Activated CD8-positive, alpha-beta memory T cell treated with anti-CD3 and anti-CD28 coated beads for 24 hours (primary cell): ENCODE data around the gene SLC37A1.
"Not testable (repeated sequence)": the region's sequence is repeated elsewhere in the genome, so short reads cannot be mapped to it uniquely, and the experiment has no call there.

ENCODE experiments used
- DNase-seq: peaks from one replicate; pipeline ENCODE4 v3.0.0-alpha.2; 2020

SLC37A1 gene

DNA sequence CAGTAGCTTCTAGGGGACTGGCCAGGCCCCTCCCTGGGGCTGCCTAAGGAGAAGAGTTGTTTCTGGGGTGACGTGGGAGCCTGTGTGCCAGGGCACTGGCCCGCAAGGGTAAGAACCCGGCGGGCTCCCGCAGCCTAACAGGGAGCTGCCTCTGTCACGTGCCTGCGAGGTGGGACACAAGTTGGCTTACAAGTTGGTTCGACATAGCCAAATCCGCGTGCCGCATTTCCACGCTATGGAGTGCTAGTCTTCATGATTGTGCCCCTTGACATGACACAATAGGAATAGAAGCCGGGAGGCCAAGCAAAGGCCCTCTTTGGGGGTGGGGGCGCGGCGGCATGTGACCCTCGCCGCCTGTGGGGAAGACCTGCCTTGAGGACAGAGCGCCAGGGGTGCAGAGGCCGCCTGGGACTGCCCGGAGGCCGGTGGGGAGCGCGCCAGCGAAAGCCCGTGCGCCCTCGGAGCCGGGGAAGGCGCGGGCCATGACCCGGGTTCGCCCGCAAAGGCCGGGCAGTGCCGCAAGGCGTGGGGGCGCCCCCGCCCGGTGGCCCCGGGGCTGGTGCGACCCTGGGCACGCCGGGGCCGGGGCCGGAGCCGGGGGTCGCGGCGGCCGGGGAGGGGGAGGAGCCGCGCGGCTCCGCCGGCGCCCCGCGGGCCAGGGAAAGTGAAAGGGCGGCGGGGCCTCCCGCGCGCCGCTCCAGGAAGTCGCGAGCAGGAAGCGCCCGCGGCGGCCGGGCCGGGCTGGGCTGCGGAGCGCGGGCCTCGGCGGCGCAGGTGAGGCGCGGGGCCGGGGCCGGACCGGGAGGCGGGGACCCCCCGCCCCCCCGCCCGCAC lies at the start of gene SLC37A1:
Gene SLC37A1, plus strand, starts transcription at position 702 of the 834 bp plus-strand sequence. CDS start 4,603 bp downstream, outside the sequence.
- peak; percentile 81 for DNase-seq

DNA sequence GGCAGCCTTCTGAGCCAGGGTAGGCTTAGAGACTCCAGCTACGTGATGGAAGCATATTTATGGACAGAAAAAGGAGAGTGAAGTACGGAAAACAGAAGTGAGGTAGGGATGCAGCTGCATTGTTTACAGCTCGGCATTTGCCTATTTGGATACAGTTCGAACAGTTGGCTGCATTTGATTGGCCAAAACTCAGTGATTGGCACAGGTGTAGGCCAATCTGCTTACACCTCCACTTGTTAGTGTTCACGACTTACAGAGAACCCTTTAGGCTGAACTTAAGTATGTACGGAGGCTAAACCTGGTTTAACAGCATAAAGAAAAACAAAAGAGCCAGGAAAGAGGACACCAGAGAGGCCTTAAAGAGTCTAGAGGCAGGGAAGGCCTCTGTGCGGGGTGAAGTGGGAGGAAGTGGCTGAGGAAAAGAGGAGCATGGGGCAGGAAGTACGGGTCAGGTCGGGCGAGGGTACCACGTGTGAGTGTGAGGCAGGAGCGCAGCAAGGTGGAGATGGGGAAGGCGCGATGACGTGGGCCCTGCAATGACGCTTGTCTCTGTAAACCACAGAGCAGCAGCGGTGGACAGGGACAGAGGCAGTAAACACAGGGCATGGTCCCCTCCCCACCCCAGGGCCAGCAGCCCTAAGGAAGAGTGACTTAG lies 49.7 kb upstream of the SLC37A1 start:
- DNase-seq: peak; percentile 90

DNA sequence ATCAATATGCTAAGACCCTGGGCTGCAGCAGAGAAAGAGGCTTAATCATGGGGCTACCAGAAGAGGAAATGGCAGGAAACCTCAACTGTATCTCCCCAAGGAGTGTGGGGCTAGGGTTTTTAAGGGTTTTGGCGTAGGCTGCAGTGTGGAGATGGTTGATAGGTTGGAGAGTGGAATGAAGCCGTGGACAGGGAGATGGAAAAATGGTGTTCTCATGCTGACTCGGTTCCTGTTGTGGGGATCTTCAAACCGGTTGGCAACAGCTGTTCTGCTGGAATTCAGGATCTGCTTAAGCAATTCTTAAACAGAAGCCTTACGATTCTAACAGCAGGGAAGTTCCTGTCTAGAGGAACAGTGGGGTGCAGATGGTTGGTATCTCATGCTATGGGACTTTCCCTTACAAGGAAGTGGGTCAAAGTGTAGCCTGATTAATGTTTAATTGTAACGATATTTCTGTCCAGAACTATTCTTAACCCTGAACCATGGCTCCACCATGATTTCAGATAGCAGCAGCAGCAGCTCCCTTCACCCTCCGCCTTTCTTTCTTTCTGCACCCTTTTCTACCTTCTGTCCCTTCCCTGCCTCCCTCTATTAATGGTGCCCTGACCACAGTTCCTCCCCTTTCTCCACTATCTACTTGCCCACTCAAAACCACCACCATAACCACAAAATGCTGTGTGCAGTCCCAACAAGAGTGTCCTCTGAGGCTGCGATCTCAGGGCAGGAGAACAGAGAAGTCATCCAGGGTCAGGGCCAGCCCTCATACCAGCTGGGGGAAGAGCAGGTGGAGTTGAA lies 48.4 kb upstream of the SLC37A1 start:
- DNase-seq: peak; percentile 54

DNA sequence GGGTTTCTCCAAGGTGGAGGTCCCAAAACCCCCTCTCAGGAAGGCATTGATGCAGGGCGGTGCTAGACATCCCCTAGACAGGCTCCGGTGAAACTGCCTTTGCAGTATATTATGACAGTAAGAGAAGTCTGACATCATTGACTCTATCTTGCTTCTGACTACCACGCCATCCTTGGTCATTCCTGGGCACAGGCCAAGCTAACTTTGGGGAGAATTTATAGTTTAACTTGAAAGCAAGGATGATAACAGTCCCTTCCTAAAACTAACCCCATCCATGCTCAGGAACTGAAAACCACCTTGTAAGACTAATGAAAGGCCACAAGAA lies 47.9 kb upstream of the SLC37A1 start:
- no peak for DNase-seq

DNA sequence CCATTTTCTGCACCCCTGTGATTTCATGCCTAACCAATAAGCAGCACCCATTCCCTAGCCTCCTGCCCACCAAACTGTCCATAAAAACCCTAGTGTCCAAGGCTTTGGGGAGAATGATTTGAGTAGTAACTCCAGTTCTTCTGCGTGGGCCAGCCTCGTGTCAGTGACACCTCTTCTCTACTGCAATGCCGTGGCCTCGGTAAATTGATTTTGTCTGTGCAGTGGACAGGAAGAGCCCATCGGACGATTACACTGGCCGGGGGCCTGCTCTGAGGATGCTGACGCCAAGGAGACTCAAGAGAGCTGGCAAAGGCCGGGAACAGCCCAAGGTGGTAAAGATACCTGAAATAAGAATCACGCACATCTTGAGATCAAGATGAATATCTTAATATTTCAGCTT lies 47.0 kb upstream of the SLC37A1 start:
- peak; percentile 50 for DNase-seq

DNA sequence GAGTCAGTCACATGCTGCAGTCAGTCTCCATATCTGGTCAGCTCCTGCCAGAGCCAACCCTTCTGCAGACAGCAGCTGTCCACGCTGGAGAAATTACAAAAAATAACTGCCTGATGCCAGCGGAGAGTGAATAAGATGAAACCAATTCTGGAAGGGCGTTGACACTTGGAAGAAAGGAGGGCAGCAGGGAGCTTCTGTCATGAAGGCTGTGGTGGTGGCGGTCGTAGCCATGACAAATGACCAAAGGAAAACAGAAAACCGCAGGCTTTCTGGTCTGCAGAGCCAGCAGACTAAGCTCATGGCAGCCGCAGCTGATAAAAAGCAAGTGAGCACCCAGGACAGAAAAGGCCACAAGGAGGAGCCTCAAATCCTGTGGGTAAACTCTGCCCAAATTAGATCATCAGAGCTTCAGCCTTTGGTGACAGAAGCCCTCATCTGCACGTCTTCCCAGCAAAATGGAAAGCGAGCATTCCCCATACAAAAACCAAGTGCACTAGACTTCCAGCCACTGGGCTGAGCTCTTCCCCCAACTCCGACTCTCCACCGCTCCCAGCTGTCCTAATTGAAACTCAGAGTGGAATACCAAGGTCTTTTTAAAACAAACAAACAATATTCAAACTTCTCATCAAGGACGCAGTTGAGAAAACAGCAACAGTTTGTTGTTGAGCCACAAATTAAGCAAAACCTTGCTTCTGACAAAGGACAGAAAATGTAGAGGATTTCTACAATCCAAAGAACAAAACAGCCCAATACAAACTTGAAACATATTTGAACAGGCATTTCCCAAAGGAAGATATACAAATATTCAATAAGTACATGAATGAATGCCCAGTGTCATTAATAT lies 46.3 kb upstream of the SLC37A1 start:
- peak; percentile 55 for DNase-seq

DNA sequence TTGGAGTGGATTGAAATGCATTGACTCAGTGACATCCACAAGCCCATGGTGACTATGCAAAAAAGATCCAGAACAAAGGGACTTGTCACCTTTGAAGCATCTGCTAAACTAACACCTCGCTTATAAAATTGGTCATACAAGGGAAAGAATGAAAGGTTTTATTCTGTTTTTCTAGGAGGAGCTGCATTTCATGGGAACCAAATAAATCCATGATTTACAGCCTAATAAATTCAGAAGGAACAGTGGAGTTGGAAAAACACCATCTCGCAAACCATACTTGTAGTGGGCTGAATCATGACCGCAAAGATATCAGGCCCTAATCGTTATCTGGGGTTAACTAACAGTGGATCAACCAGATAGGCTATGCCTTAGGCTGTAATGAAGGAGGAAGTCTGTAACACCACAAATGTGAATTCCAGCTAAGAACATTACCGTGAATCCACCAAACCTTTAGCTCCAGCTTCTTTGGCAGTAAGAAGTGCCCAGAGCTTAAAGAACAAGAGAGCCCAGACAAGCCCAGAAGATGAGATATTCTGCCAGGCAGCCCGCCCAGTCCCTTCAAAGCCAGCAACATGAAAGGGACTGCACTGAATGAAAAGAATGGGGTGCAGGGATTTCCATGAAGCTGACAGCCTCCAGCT lies 45.0 kb upstream of the SLC37A1 start:
- no peak for DNase-seq

DNA sequence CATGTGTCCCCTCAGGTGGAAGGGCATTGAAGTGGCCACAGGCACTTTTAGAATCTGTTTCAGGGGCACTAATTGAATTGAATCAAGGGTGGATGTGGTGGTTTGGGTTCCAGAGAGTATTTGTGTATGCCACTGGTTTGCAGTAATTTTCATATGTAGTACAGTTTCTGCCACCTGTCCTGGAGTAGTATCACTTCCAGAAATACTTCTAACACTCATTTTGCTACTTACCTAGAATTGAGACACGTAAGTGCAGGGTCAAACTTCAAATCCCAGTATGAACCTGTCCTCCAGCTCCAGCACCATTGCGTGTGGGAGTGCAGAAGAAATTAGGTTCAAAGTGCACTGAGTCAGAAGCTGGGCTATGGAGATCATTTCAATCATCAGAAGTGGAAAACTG lies 44.4 kb upstream of the SLC37A1 start:
- DNase-seq: no peak

DNA sequence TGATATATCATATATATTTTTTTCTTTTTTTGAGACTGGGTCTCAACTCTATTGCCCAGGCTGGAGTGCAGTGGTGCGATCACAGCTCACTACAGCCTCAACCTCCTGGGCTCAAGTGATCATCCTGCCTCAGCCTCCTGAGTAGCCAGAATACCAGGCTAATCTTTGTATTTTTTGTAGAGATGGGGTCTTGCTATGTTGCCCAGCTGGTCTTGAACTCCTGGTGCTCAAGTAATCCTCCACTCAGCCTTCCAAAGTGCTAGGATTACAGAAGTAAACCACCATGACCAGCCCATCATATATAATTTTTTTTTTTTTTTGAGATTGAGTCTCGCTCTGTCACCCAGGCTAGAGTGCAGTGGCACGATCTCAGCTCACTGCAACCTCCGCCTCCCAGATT lies 43.9 kb upstream of the SLC37A1 start:
- DNase-seq: not testable (repeated sequence)

DNA sequence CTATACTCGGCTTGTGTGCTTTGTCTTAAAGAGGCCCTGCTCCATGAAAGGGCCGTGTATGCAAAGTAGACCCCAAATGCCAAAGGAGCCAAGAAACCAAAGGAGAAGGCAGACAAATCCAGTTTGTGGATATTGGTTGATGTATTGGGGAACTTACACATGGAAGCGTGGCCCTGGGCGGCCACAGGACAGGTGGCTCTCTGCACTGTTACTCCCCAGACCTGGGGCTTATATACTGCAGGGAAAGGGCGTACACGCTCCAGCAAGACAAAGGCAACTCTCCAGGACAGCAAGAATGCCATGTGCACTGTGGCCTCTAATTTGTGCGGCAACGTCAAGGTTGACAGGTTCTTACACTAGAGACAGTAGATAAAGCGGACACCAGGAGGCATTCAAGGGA lies 42.4 kb upstream of the SLC37A1 start:
- DNase-seq: peak; percentile 47

DNA sequence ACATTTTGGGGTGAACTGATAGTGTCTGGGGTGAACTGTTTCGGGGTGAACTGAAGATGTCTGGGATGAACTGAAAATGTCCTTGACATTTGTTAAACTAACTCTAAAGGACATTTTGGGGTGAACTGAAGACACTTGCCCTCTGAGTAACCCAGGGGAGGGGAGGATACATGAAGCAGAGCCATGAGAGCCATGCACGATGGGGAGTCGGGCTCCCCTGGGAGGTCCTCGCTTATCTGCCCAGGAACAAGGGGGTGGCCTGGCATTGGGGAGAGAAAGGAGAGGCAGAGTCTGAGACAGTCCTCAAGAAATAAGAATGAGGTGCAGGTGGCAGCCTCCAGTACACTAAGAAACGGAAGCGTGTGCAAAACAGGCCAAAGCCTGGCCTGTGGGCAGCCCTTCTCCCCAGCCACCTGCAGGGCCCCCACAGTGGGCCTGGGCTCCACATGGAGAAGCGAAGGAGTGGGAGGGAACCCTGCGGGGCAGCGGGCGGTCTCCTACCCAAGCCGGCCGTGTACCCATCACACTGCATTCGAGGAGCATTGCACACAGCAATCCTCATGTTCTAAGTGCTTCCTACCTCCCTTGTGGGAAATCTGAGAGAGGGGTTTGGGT lies 41.8 kb upstream of the SLC37A1 start:
- DNase-seq: peak; percentile 26

DNA sequence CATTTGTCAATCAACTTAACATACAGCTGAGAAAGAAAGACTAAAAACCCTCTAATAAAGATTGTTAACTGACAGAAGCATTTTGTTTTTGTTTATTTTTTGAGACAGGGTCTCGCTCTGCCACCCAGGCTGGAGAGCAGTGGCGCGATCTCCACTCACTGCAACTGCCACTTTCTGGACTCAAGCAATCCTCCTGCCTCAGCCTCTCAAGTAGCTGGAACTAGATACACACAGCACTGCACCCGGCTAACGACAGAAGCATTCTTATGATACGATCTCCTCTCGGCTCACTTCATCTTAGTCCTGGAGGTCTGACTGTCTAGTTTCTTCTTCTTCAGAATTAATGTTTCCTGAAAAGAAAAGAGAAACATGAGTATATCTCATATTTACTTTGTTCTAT lies 41.1 kb upstream of the SLC37A1 start:
- no peak for DNase-seq

DNA sequence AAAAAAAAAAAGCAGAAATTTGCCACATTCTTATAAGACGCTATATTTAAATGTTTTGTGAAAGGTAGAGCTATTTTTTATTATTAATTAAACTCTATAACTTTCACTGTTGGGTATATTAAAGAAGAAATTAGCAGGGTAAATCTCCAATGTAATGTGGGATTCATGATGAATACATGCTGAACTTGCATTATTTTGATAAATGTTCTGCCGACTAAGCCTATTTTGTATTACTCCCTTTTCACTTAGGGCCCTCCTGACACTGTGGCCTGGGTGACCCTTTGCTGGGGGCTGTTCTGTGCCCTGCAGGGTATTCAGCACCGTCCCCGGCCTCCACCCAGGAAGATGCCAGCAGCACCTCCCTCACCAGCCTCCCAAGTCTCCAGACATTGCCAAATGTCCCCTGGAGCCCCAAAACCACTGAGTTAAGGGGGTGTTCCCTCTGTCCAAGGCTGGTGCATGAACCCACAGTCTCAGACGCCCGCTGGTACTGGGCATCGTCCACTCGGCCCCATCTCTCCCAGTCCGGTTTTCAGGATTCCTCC lies 40.1 kb upstream of the SLC37A1 start:
- DNase-seq: peak; percentile 28

DNA sequence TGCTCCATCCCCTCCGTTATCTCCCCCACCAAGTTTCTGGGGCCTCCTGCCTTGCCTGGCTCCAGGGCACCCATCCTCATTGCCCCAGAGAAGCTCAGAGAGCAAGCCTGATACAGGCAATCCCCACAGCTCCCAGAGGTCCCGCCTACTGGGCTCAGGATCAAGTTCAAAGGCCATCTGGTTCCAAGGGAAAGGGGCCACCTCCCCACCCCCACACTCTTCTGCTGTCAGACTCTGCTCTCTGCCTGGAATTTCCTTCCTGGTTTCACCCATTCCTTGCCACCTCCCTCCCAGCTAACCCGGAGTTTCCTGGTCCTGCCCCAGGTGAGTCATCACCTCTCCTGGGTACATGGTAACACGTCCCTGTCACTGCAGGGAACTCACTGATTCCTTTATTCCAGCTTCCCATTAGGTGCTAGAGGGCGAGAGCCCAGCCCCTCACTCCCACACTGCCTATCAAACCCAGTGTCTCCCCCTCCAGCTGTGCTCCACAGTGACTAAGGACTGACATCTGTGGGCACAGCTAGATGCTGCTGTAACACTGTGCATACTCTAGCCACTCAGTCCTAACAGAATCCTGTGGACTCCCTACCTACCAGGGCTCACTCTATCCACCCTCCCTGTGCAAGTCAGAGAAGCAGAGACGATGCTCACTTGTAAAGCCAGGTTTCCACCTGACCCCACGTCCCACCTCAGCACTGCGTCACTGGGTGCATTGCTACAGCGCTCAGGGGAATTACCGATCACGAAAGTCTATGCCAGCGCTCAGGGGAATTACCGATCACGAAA lies 39.4 kb upstream of the SLC37A1 start:
- DNase-seq: peak; percentile 40

DNA sequence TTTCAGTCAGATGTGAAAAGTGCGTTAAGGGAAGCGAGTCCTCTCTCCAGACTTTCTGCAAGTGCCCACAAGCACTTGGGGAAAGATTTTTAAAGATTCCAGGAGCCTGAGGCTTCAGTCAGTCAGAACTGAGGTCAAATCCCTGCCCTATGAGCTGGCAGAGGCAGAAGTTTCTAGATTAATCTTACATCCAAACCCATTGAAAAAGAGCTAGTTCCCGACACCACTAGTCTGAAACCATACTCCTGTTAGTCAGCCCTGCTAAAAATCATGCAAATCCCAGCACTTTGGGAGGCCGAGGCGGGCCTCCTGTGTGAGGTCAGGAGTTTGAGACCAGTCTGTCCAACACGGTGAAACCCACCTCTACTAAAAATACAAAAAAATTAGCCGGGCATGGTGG lies 38.6 kb upstream of the SLC37A1 start:
- peak; percentile 17 for DNase-seq

DNA sequence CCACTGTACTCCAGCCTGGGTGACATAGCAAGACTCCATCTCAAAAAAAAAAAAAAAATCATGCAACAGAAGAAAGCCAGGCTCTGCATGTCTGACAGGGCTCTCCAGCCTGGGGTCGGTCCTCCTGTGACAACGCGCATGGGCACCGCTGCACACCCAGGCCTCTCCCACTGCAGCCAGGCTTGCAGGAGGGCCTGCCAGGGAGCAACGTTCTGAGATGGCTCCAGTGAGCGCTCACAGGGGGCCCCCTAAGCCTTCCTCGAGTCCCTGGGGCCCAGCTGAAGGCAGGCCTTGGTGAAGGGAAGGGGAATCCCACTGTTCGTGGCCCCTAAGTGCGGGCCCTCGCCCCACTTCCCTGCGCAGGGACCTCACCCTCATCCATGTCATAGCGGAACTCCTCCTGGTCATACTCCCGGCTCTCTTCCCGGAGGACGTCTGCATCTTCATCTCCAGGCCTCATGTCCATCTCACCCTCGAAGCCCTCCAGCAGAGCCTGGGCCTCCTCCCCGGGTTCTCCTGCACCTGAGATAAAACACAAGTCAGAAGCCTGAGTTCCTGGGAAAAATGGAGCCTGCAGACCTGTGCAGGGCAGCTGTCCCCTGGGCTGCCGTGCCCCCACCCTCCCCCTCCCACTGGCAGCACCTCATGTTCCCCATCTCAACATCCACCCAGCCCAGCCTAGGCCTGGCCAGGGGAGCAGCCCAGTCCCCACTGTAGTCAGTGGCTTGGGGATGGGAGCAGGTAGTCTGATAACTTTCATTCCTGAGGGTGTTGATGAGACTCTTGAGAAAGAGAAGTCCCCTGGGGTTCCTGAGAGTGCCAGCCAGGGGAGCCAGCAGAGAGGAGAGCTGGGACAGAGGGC lies 37.9 kb upstream of the SLC37A1 start:
- peak; percentile 37 for DNase-seq

DNA sequence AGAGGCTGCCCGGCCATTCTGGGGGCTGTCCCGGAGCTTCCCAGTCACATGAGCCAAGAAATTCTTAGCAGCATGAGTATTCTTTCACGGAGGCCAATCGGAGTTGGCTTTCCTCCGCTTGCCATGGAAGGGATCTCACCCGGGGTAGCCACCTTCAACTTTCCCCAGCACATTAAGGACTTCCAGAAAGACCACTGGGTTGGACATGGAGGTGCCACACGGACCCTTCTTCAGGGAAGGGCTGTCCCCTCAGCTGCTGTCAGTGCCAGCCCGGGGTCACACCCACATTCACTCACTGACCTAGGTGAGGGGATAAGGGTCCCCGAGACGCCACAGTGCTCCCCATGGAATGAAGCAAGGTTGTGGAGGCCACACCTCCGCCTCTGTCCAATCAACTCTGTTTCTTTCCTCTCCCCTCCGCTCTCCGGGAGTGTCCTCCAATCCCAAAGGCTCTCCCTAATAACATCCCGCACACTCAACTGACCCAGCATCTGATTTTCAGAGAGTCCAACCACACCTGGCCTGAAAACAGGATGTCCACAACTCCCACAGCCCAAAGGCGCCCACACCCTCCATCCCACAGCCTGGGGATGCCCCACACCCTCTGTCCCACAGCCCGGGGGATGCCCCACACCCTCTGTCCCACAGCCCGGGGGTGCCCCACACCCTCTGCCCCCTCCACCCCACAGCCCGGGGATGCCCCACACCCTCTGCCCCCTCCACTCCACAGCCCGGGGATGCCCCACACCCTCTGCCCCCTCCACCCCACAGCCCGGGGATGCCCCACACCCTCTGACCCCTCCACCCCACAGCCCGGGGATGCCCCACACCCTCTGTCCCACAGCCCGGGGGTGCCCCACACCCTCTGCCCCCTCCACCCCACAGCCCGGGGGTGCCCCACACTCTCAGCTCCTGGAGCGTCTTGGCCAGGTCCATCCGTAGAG lies 37.0 kb upstream of the SLC37A1 start:
- peak; percentile 44 for DNase-seq

DNA sequence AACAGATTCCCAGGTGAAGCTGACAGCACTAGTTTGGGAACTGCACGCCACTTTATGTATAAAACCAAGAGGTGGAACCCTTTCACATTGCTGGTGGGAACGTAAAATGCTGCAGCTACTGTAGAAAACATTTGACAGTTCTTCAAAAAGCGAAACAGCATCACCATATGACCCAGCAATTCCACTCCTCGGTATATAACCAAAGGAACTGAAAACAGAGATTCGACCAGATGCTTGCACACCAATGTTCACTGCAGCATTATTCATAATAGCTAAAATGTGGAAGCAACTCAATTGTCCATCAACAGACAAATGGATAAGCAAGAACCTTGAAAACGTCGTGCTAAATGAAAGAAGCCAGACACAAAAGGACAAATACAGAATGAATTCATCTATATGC lies 35.1 kb upstream of the SLC37A1 start:
- peak; percentile 24 for DNase-seq
